ENCODE measurements around the gene TAF12. TPM values are rescaled to one million over a fixed set of nuclear protein-coding genes. Genes with fewer than 3 reads are reported as not detected.

Gene TAF12
- total RNA-seq, 4 donors from 2014 or later, result 13.8 to 19.5 (median 15.2) TPM

- Histone ChIP-seq H3K27ac (no peak overlapping the region), H3K27me3 (no peaks in the 10 kb centered on the region), H3K9me3 (no peaks in the 10 kb centered on the region), H3K36me3 (peaks cover 0 to 79% (median 25%) of the 10 kb centered on the region in 4 donors), H3K4me1 (no peaks in the 10 kb centered on the region), H3K4me3 (no peak overlapping the region)
- in situ Hi-C loops (cut with MboI; ENCODE audit: low pct_ligation_motif_present in 1 of 4, low pct_unique_long_range_greater_than_20kb in 1 of 4, low sequenced_read_pairs in 3 of 4), result no loop called here
- DNase-seq, result no peak
- 93 to 100% methylated on average over 3 of the region's 3 CpGs for WGBS, 2 donors (ENCODE audit: low coverage in 1 of 2)
- intact Hi-C loops (cut with DNase I; ENCODE audit: low total_unique reads), result loop anchor here (1.0 kb wide), 1 partner anchor 41 kb away; no protein-coding TSS in a partner anchor
- TF ChIP-seq POLR2AphosphoS5 (IDR thresholded peaks at IDR 0.05), result no peak
- no peak for TF ChIP-seq EP300 (IDR thresholded peaks at IDR 0.05; ENCODE audit: low read depth)
- TF ChIP-seq POLR2A (IDR thresholded peaks at IDR 0.05), result no peak
- TF ChIP-seq CTCF (IDR thresholded peaks at IDR 0.05), result no peak
Measured at GRCh38 chr1:28560886-28561285, 82.0 kb downstream of the TAF12 start.

Small RNA genes lying within 50 kb of the gene (small RNA-seq; reads per million reads assigned to genes)
- 0 reads per million in 4 donors for gene RF00422
- gene RNU11, result 0 reads per million in 4 donors
- 0 reads per million in 4 donors for gene SNORA16A
- 0 reads per million in 4 donors for gene SNORA44
- 0 reads per million in 4 donors for gene SNORA61
- 12,567 to 113,901 (median 75,552) reads per million in 4 donors for gene SNORD99

Other genes with a start within 250 kb of the TAF12 start
- gene RCC1, start 137.0 kb downstream of the TAF12 start, total RNA-seq, result 10 to 100 TPM; 13.0 to 87.9 (median 36.3) TPM
- gene TRNAU1AP, start 90.0 kb downstream of the TAF12 start, total RNA-seq, result 10 to 100 TPM in 2 of 4 donors, 1 to 10 TPM in 2; 4.1 to 25.4 (median 12.4) TPM
- 10 to 100 TPM in 1 of 4 donors, 1 to 10 TPM in 2, not detected in 1; 5.3 to 14.2 (median 5.6) TPM for gene RAB42, start 50.8 kb downstream of the TAF12 start, total RNA-seq
- gene RNU11, start 5.5 kb upstream of the TAF12 start, total RNA-seq, result not detected
- 10 to 100 TPM in 1 of 4 donors, 1 to 10 TPM in 3; 4.4 to 10.4 (median 7.2) TPM for gene GMEB1, start 25.7 kb upstream of the TAF12 start, total RNA-seq
- 10 to 100 TPM; 33.2 to 56.1 (median 45.8) TPM for gene YTHDF2, start 93.9 kb upstream of the TAF12 start, total RNA-seq
- under 1 TPM in 1 of 4 donors, not detected in 3; under 0.01 TPM for gene OPRD1, start 169.1 kb upstream of the TAF12 start, total RNA-seq

Data from transverse colon (tissue), 4 donors.